ENCODE measurements around the gene TLR3. TPM values are rescaled to one million over a fixed set of nuclear protein-coding genes. Genes with fewer than 3 reads are reported as not detected.

Gene TLR3
- total RNA-seq, 4 donors from 2014 or later = 2.5 to 7.0 (median 4.0) TPM

DNA sequence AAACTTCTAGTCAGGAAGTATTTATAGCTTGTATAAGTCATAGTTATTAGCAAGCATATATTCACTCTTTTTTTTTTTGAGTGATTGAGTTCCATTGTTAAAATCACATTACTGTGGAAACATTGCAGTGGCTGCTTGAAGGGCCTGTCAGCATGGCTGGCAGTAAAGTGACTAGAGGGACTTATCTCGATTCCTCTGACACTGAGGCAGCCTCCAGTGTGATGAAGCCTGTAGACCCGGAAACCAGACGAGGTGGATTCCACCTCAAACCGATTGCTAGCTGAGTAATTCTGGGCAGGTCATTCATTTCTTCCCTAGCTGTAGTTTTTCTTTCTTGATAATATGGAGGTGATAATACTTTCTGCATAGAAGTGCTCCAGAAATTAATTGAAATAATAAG lies 40.3 kb downstream of the TLR3 start:
- DNase-seq (ENCODE audit: extremely low spot score) = no peak
- H3K4me3 ChIP-seq = no peak overlapping the region
- H3K27me3 ChIP-seq = peaks cover 0 to 6% (median 2%) of the 10 kb centered on the region in 4 donors
- WGBS = 90% methylated on average over 4 of the region's 4 CpGs
- H3K36me3 ChIP-seq = no peaks in the 10 kb centered on the region
- TF ChIP-seq POLR2AphosphoS5 (IDR thresholded peaks at IDR 0.05) = no peak
- no peak for TF ChIP-seq POLR2A (IDR thresholded peaks at IDR 0.05; ENCODE audit: low read depth)
- TF ChIP-seq EP300 (IDR thresholded peaks at IDR 0.05) = no peak
- TF ChIP-seq, protein P1, sequence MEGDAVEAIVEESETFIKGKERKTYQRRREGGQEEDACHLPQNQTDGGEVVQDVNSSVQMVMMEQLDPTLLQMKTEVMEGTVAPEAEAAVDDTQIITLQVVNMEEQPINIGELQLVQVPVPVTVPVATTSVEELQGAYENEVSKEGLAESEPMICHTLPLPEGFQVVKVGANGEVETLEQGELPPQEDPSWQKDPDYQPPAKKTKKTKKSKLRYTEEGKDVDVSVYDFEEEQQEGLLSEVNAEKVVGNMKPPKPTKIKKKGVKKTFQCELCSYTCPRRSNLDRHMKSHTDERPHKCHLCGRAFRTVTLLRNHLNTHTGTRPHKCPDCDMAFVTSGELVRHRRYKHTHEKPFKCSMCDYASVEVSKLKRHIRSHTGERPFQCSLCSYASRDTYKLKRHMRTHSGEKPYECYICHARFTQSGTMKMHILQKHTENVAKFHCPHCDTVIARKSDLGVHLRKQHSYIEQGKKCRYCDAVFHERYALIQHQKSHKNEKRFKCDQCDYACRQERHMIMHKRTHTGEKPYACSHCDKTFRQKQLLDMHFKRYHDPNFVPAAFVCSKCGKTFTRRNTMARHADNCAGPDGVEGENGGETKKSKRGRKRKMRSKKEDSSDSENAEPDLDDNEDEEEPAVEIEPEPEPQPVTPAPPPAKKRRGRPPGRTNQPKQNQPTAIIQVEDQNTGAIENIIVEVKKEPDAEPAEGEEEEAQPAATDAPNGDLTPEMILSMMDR (IDR thresholded peaks at IDR 0.05) = no peak
- intact Hi-C loops (cut with DNase I) = no loop called here
- no peaks in the 10 kb centered on the region for H3K9me3 ChIP-seq
- H3K4me1 ChIP-seq = peaks cover 10 to 36% (median 34%) of the 10 kb centered on the region in 4 donors
- no peak overlapping the region for H3K27ac ChIP-seq (replicated peaks in 1 of 4)

- Histone ChIP-seq H3K27ac (replicated peaks in 1 of 4) (no peak overlapping the region), H3K4me3 (no peak overlapping the region), H3K27me3 (no peaks in the 10 kb centered on the region), H3K9me3 (no peaks in the 10 kb centered on the region), H3K36me3 (no peaks in the 10 kb centered on the region), H3K4me1 (no peaks in the 10 kb centered on the region)
- intact Hi-C loops (cut with DNase I) = no loop called here
- TF ChIP-seq POLR2A (IDR thresholded peaks at IDR 0.05; ENCODE audit: low read depth) = no peak
- no peak for TF ChIP-seq EP300 (IDR thresholded peaks at IDR 0.05)
- TF ChIP-seq, protein P1 (IDR thresholded peaks at IDR 0.05) = no peak
- TF ChIP-seq POLR2AphosphoS5 (IDR thresholded peaks at IDR 0.05) = no peak
- WGBS = 87% methylated on average over 2 of the region's 2 CpGs
- no peak for DNase-seq (ENCODE audit: extremely low spot score)
Measured at GRCh38 chr4:186116697-186117096, 47.7 kb downstream of the TLR3 start.

- 63% methylated on average over 7 of the region's 7 CpGs for WGBS
- intact Hi-C loops (cut with DNase I) = no loop called here
- Histone ChIP-seq H3K4me3 (no peak overlapping the region), H3K27ac (replicated peaks in 1 of 4) (no peak overlapping the region), H3K36me3 (no peaks in the 10 kb centered on the region), H3K9me3 (no peaks in the 10 kb centered on the region), H3K27me3 (no peaks in the 10 kb centered on the region), H3K4me1 (no peaks in the 10 kb centered on the region)
- peak; percentile 21 for DNase-seq (ENCODE audit: extremely low spot score)
- TF ChIP-seq POLR2A (IDR thresholded peaks at IDR 0.05; ENCODE audit: low read depth) (no peak), EP300 (IDR thresholded peaks at IDR 0.05) (no peak), POLR2AphosphoS5 (IDR thresholded peaks at IDR 0.05) (no peak)
- TF ChIP-seq, protein P1 (IDR thresholded peaks at IDR 0.05) = no peak
Measured at GRCh38 chr4:186118582-186118981, 49.6 kb downstream of the TLR3 start.

GRCh38 chr4:186121057-186121456 lies 52.1 kb downstream of the TLR3 start:
- TF ChIP-seq POLR2A (IDR thresholded peaks at IDR 0.05; ENCODE audit: low read depth) = no peak
- TF ChIP-seq POLR2AphosphoS5 (IDR thresholded peaks at IDR 0.05) = no peak
- no peak for TF ChIP-seq EP300 (IDR thresholded peaks at IDR 0.05)
- TF ChIP-seq, protein P1 (IDR thresholded peaks at IDR 0.05) = no peak
- H3K27ac ChIP-seq (replicated peaks in 1 of 4) = no peak overlapping the region
- intact Hi-C loops (cut with DNase I) = no loop called here
- no peak overlapping the region for H3K4me3 ChIP-seq
- no peaks in the 10 kb centered on the region for H3K9me3 ChIP-seq
- WGBS = 88% methylated on average over 2 of the region's 2 CpGs
- no peaks in the 10 kb centered on the region for H3K36me3 ChIP-seq
- no peaks in the 10 kb centered on the region for H3K4me1 ChIP-seq
- peak; percentile 3 for DNase-seq (ENCODE audit: extremely low spot score)
- no peaks in the 10 kb centered on the region for H3K27me3 ChIP-seq

GRCh38 chr4:186128842-186129241 lies 59.9 kb downstream of the TLR3 start:
- Histone ChIP-seq H3K4me3 (no peak overlapping the region), H3K27ac (replicated peaks in 1 of 4) (no peak overlapping the region), H3K4me1 (peaks cover 0 to 9% (median 5%) of the 10 kb centered on the region in 4 donors), H3K36me3 (no peaks in the 10 kb centered on the region), H3K27me3 (no peaks in the 10 kb centered on the region), H3K9me3 (no peaks in the 10 kb centered on the region)
- DNase-seq (ENCODE audit: extremely low spot score) = peak; percentile 74
- intact Hi-C loops (cut with DNase I) = no loop called here
- TF ChIP-seq EP300 (IDR thresholded peaks at IDR 0.05) (no peak), POLR2AphosphoS5 (IDR thresholded peaks at IDR 0.05) (no peak), POLR2A (IDR thresholded peaks at IDR 0.05; ENCODE audit: low read depth) (no peak)
- TF ChIP-seq, protein P1 (IDR thresholded peaks at IDR 0.05) = no peak
- WGBS = 93% methylated on average over 3 of the region's 3 CpGs

Measured in esophagus muscularis mucosa (tissue), 4 donors.